ENCODE measurements around the gene GJA1.
A peak's percentile ranks its signal among the peaks of the same experiment; 100 is the strongest.
"Not testable (repeated sequence)": the region's sequence is repeated elsewhere in the genome, so short reads cannot be mapped to it uniquely, and the experiment has no call there.

Gene GJA1

GRCh38 chr6:121435444-121436069 lies at the start of gene GJA1:
TSS of gene GJA1 (plus strand) at chr6:121435646. CDS start at chr6:121446848, 11,202 bp downstream.
- no peak for FAIRE-seq

GRCh38 chr6:121386551-121386950 lies 48.9 kb upstream of the GJA1 start:
- not testable (repeated sequence) for FAIRE-seq

GRCh38 chr6:121389419-121389818 lies 46.0 kb upstream of the GJA1 start:
- FAIRE-seq = no peak

- FAIRE-seq = no peak
Observed at GRCh38 chr6:121393731-121394505, 41.5 kb upstream of the GJA1 start.

- FAIRE-seq = no peak
Observed at GRCh38 chr6:121395736-121396135, 39.7 kb upstream of the GJA1 start.

- FAIRE-seq = not testable (repeated sequence)
Observed at GRCh38 chr6:121397188-121397587, 38.3 kb upstream of the GJA1 start.

GRCh38 chr6:121398127-121398526 lies 37.3 kb upstream of the GJA1 start:
- FAIRE-seq = no peak

GRCh38 chr6:121399966-121400365 lies 35.5 kb upstream of the GJA1 start:
- FAIRE-seq = no peak

- no peak for FAIRE-seq
Observed at GRCh38 chr6:121403964-121404363, 31.5 kb upstream of the GJA1 start.

GRCh38 chr6:121405306-121405705 lies 30.1 kb upstream of the GJA1 start:
- no peak for FAIRE-seq

- no peak for FAIRE-seq
Observed at GRCh38 chr6:121408321-121408720, 27.1 kb upstream of the GJA1 start.

GRCh38 chr6:121413879-121414278 lies 21.6 kb upstream of the GJA1 start:
- FAIRE-seq = no peak

- no peak for FAIRE-seq
Observed at GRCh38 chr6:121418346-121418745, 17.1 kb upstream of the GJA1 start.

- FAIRE-seq = no peak
Observed at GRCh38 chr6:121426686-121427085, 8.8 kb upstream of the GJA1 start.

- no peak for FAIRE-seq
Observed at GRCh38 chr6:121428872-121429756, 6.3 kb upstream of the GJA1 start.

- peak; percentile 81 for FAIRE-seq
Observed at GRCh38 chr6:121430514-121431460, 4.7 kb upstream of the GJA1 start.

- FAIRE-seq = not testable (repeated sequence)
Observed at GRCh38 chr6:121431776-121432175, 3.7 kb upstream of the GJA1 start.

GRCh38 chr6:121434037-121434770 lies 1.2 kb upstream of the GJA1 start:
- no peak for FAIRE-seq

- FAIRE-seq = no peak
Observed at GRCh38 chr6:121436274-121436857, 920 bp downstream of the GJA1 start.

GRCh38 chr6:121436960-121437850 lies 1.8 kb downstream of the GJA1 start:
- FAIRE-seq = no peak
